GM18508 (cell line): ENCODE results near the gene THAP8.

Experiments used
- ATAC-seq: cut with Tn5 transposase; IDR thresholded peaks from one replicate; pipeline ENCODE4 v1.9.1; 2021; ENCODE audit warnings: moderate number of reproducible peaks; ENCODE audit not compliant: insufficient read depth, unreplicated experiment

Gene THAP8

GRCh38 chr19:36003284-36003683 is 50.8 kb downstream of the THAP8 start:
- ATAC-seq = no peak

- no peak for ATAC-seq
Observed at GRCh38 chr19:36001605-36002004, 52.5 kb downstream of the THAP8 start.

DNA sequence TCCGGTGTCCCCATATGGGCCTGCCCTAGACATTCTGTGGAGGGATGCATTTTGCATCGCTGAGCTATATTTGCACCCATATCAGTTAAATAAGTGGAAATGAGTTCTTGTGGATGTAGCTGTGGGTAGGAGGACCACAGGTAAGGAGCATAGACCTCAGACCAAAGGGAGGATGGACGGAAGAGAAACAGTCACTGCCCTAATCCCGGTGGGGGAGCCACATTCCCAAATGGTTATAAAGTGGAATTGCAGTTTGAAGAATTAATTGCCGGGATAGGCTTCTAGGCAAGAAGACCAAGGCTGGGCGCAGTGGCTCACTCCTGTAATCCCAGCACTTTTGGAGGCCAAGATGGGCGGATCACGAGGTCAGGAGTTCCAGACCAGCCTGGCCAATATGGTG is 57.3 kb downstream of the THAP8 start:
- ATAC-seq = no peak

DNA sequence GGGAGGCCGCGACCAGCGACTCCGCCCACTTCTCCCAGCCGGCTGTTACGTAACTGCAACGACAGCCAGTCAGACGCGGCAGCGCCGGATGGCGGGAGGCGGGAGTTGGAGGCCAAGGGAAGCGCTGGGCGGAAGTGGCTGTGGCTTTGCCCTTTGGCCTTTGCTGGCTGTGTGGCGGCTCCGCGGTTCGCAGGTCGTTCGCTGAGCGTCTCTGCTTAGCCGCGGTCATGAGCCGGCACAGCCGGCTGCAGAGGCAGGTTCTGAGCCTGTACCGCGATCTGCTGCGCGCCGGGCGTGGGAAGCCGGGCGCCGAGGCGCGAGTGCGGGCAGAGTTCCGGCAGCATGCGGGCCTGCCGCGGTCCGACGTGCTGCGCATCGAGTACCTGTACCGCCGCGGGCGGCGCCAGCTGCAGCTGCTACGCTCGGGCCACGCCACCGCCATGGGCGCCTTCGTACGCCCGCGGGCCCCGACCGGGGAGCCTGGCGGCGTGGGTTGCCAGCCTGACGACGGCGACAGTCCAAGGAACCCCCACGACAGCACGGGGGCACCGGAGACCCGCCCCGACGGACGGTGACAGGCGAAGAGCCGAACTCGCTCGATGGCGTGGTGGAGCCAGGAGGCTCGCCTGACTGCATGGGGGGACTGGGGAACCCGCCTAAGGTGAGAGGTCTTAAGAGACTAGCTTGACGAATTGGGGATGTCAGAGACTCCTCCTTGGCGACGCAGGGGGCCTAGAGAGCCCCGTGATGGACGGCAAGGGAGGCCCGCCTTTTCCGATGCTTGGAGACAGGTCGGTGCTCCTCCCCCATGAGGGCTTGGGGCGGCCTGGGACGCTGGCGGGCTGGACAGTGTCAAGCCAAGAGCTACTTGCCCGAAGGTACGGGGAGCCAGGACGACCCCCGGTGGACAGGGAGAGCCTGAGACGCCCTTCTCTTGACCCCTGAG is 58.8 kb downstream of the THAP8 start, which contains the start of gene SDHAF1:
Gene SDHAF1, plus strand, starts transcription at position 141 of the 946 bp plus-strand sequence. Its CDS starts 87 bp downstream, at position 228.
- peak; percentile 49 for ATAC-seq

DNA sequence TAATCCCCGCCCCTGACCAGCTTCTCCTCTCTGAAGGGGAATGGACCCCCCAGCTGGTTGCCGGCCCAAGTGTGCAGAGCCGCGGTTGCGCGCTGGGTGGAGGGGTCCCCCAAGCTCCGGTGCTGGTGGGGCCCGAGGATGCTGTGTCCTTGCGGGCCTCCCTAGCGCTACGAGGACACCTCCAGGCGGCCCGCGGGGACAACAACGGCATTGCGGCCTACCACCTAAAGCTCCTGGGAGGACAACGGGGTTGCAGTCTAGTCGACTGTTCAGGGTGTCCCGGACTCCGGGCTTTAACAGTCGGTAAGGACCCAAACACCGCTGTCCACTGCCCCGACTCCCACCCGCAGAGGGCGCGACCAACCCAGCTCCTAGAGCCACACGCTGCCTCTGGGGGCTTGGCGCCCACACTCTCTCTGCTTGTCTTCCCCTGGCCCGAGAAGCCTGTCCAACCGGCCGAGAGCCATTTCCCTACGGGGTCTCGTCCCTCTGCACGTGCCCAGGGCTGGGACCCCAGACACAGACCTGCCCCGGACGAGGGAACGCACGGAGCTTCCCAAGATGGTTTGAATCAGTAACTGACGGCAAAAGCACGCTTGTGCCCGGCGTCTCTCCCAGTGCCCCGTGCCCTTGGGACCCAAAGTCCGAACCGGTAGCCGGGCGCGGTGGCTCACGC is 60.0 kb downstream of the THAP8 start:
- no peak for ATAC-seq

DNA sequence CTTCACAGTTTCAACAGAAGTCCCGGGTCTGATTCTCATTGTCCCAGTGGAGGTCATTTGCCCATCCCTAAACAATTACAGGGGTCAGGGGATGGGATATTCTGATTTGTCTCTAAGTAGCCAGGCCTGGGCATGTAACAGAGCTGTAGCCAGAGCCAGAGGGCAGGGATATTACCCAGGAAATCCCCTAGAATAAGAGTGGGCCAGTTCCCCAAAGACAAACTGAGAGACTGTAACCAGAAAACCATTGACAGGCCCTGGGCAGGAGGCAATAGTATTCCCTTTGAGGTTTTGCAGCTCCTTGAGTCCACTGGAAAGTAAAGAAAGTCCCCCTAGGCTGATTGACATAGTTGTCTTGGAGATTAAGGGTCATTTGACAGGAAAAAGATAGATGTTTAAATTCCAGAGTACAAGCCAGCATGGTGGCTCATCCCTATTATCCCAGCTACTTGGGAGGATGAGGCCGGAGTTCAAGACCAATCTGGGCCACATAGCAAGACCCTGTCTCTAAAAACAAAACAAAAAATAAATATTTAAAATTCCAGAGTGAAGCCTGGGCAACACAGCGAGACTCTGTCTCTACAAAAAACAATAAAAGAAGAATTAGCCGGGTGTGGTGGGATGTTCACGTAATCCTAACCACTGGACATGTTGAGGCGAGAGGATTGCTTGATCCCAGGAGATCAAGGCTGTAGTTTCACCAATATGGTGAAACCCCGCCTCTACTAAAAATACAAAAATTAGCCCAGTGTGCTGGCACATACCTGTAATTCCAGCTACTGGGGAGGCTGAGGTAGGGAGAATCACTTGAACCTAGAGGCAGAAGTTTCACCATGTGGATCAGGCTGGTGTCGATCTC is 60.9 kb downstream of the THAP8 start:
- ATAC-seq = no peak

DNA sequence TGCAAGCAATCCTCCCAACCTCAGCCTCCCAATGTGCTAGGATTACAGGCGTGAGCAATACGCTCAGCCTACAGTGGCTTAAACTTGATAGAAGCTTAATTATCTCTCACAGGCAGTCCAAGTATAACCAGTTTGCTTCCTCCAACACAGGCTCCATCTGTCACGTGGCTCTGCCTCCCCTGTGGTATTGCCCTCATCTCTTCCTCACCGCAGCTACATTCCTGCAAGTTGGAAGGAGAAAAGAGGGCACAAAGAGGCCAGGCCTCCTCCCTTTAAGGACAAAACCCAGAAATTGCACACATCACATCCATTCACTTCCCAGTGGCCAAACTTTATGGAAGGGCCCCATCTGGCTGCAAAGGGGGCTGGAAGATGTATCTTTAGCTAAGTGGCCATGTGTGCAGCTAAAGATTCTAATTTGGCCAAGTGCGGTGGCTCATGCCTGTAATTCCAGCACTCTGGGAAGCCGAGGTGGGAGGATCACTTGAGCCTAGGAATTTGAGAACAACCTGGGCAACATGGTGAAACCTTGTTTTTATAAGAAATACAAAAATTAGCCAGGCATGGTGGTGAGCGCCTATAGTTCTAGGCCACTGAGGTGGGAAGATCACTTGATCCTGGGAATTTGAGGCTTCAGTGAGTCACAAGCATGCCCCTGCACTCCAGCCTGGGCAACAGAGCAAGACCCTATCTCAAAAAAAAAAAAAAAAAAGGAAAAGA is 62.2 kb downstream of the THAP8 start:
- ATAC-seq = no peak

- ATAC-seq = no peak
Observed at GRCh38 chr19:35990771-35991730, 63.0 kb downstream of the THAP8 start.

DNA sequence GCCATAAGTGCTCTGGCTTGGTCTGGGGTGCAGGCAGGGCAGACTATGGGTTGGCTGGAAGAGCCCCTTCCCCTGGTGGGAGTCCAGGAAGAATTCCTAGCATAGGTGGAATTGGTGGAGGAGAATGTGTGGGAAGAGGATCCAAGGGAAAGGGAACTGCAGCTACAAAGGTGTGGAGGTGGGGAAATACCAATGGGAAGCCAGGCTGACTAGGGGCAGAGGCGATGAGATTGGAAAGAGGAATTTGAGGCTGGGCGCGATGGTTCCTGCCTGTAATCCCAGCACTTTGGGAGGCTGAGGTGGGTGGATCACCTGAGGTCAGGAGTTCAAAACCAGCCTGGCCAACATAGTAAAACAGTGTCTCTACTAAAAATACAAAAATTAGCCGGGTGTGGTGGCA is 63.9 kb downstream of the THAP8 start:
- no peak for ATAC-seq

DNA sequence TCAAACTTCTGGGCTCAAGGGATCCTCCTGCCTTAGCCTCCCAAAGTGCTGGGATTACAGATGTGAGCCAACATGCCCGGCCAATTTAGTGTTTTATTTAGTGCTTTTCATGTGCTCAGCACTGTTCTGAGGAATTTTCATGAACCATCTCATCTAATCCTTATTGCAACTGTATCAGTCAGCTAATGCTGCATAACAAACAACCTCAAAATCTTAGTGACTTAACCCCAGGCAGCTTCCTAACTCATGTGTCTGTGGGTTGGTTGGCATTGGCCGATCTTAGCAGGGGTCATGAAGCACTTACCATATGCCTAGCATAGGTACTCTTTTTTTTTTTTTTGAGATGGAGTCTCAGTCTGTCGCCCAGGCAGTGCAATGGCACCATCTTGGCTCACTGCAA is 65.3 kb downstream of the THAP8 start:
- ATAC-seq = no peak

GRCh38 chr19:35987571-35987896 is 66.6 kb downstream of the THAP8 start:
- ATAC-seq = no peak

GRCh38 chr19:35986664-35987570 is 67.2 kb downstream of the THAP8 start:
- no peak for ATAC-seq

DNA sequence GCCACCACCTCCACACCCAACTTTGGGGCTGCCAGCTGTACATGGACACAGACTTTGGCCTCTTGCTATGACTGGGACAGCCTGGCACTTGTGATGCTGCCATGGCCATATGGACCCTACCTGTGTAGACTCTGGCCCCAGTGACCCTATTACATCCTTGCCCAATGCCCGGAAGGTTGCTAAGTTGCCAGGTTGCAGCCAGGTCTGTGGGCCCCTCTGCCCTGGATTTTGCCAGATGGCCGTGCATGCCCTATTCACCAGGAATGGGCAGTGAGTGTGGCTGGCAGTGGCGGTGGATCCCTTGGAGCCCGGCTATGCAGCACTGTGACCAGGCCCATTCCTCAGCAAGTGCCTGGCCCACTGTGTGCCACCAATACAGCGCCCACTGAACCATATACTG is 68.0 kb downstream of the THAP8 start:
- ATAC-seq = no peak
